HCT116 (cell line): ENCODE data around the gene IL1RAP. TPM values are rescaled to one million over a fixed set of nuclear protein-coding genes. Genes with fewer than 3 reads are reported as not detected.

ENCODE experiments used
- ATAC-seq: fragments of 200-7000 bp; cut with Tn5 transposase; 2 replicates; pipeline ENCODE4 v1.9.1; 2020; ENCODE audit warnings: mild to moderate bottlenecking, moderate library complexity
- BruUV-seq: library from RNA; stranded (reverse); fragments of 400-500 nt; replicated peaks from 2 replicates; lab custom pipeline; 2021; lab: Mats Ljungman, UMichigan
- CTCF ChIA-PET: fragments of 300-600 bp; sonication (Branson Sonifier 250); formaldehyde crosslinking; loops from one replicate; lab custom pipeline; 2021; ENCODE audit warnings: antibody characterized with exemption; lab: Charles Lee
- POLR2A ChIA-PET: fragments of 300-600, 350-600 bp; sonication (Branson Sonifier 250); formaldehyde crosslinking; loops from one replicate; lab custom pipeline; 2021; ENCODE audit warnings: antibody characterized with exemption; lab: Charles Lee
- RAD21 ChIA-PET, 2 experiments: fragments of 300-600 bp; sonication (Branson Sonifier 250); formaldehyde crosslinking; loops; one replicate each; lab custom pipeline; 2023; ENCODE audit warnings: low total read pairs in 2 of 2; ENCODE audit not compliant: uncharacterized antibody in 2 of 2, unreplicated experiment in 2 of 2, low non-redundant PET in 1 of 2; lab: Charles Lee
- DNase-seq: peaks from one replicate; pipeline ENCODE4 v3.0.0-alpha.2; 2010; ENCODE audit warnings: low read depth, low spot score
- H2AFZ ChIP-seq: fragments of 200-600 bp; shearing (Covaris generic), sonication (generic); 2 replicates; pipeline ENCODE4 v1.6.1; 2017; ENCODE audit warnings: low read depth, mixed run types, mixed read lengths, antibody characterized with exemption, low read length; ENCODE audit not compliant: poor library complexity, severe bottlenecking
- H3K27ac ChIP-seq: 2 replicates; pipeline ENCODE4 v1.5.1; 2012; ENCODE audit warnings: low read depth, low read length
- H3K27me3 ChIP-seq: fragments of 200-600 bp; sonication (generic); 2 replicates; pipeline ENCODE4 v1.6.1; 2016; ENCODE audit warnings: mixed run types, low read length, mixed read lengths; ENCODE audit not compliant: insufficient read depth
- H3K36me3 ChIP-seq, 2 experiments: fragments of 200-500 bp in 1 of 2; fragments of 200-600 bp in 1 of 2; sonication (Bioruptor generic) in 1 of 2; sonication (generic) in 1 of 2; 2 replicates each; pipeline versions ENCODE4 v1.5.1 to v1.6.1; 2014 to 2016; ENCODE audit warnings: low read length in 2 of 2, inconsistent platforms in 1 of 2, mixed read lengths in 1 of 2, mixed run types in 1 of 2; ENCODE audit not compliant: insufficient read depth in 2 of 2, control insufficient read depth in 1 of 2
- H3K4me1 ChIP-seq, 2 experiments: fragments of 200-600 bp in 1 of 2; sonication (generic) in 1 of 2; 2 replicates each; pipeline versions ENCODE4 v1.5.1 to v1.6.1; 2012 to 2017; ENCODE audit warnings: low read length in 2 of 2, inconsistent platforms in 1 of 2, mild to moderate bottlenecking in 1 of 2, mixed read lengths in 1 of 2, mixed run types in 1 of 2, moderate library complexity in 1 of 2; ENCODE audit not compliant: insufficient read depth in 2 of 2, control insufficient read depth in 1 of 2
- H3K4me2 ChIP-seq: fragments of 200-600 bp; sonication (generic); 2 replicates; pipeline ENCODE4 v1.6.1; 2017; ENCODE audit warnings: mixed run types, low read length, mixed read lengths
- H3K4me3 ChIP-seq, 2 experiments: fragments of 200-600 bp in 1 of 2; sonication (generic) in 1 of 2; replicated peaks in 1 of 2; 2 replicates each; pipeline ENCODE4 v1.5.1; 2011 to 2016; ENCODE audit warnings: low read length in 2 of 2, control low read depth in 1 of 2, low read depth in 1 of 2, mild to moderate bottlenecking in 1 of 2, mixed read lengths in 1 of 2, mixed run types in 1 of 2
- H3K79me2 ChIP-seq: fragments of 200-600 bp; sonication (generic); 2 replicates; pipeline ENCODE4 v1.6.1; 2017; ENCODE audit warnings: mild to moderate bottlenecking, mixed run types, low read length, moderate library complexity, mixed read lengths; ENCODE audit not compliant: insufficient read depth
- H3K9ac ChIP-seq: fragments of 200-600 bp; sonication (generic); 2 replicates; pipeline ENCODE4 v1.6.1; 2016; ENCODE audit warnings: low read length, mixed read lengths
- H3K9me2 ChIP-seq: fragments of 200-600 bp; sonication (generic), shearing (Covaris generic); 2 replicates; pipeline ENCODE4 v1.6.1; 2017; ENCODE audit warnings: mixed run types, mild to moderate bottlenecking, moderate library complexity; ENCODE audit not compliant: insufficient read depth
- H3K9me3 ChIP-seq, 2 experiments: fragments of 200-500 bp in 1 of 2; fragments of 200-600 bp in 1 of 2; sonication (Bioruptor generic) in 1 of 2; sonication (generic) in 1 of 2; 2 replicates each; pipeline ENCODE4 v1.6.1; 2014 to 2017; ENCODE audit warnings: low read length in 2 of 2, mixed read lengths in 2 of 2, inconsistent platforms in 1 of 2, low read depth in 1 of 2, mild to moderate bottlenecking in 1 of 2, mixed run types in 1 of 2, moderate library complexity in 1 of 2; ENCODE audit not compliant: control insufficient read depth in 1 of 2, insufficient read depth in 1 of 2
- H4K20me1 ChIP-seq: fragments of 200-600 bp; sonication (generic), shearing (Covaris generic); 2 replicates; pipeline ENCODE4 v1.6.1; 2017; ENCODE audit warnings: mixed run types, mild to moderate bottlenecking, moderate library complexity; ENCODE audit not compliant: insufficient read depth
- ATF3 ChIP-seq: IDR thresholded peaks from 2 replicates; pipeline ENCODE4 v1.6.1; 2012
- CBX3 ChIP-seq: IDR thresholded peaks from 2 replicates; pipeline ENCODE4 v1.6.1; 2012; ENCODE audit warnings: low read depth
- CEBPB ChIP-seq: IDR thresholded peaks from 2 replicates; pipeline ENCODE4 v1.6.1; 2012; ENCODE audit warnings: low read depth
- CTCF ChIP-seq, 3 experiments: fragments of 200-600 bp in 1 of 3; sonication (generic) in 1 of 3; IDR thresholded peaks in 2 of 3; conservative IDR thresholded peaks in 1 of 3; 2 replicates each; pipeline ENCODE4 v1.5.1; 2012 to 2017; ENCODE audit warnings: low read depth in 2 of 3, low read length in 2 of 3, antibody characterized with exemption in 1 of 3, borderline replicate concordance in 1 of 3, control low read depth in 1 of 3, mild to moderate bottlenecking in 1 of 3, mixed read lengths in 1 of 3, mixed run types in 1 of 3, moderate library complexity in 1 of 3; ENCODE audit not compliant: insufficient read depth in 1 of 3
- EGR1 ChIP-seq: IDR thresholded peaks from 2 replicates; pipeline ENCODE4 v1.6.1; 2012; ENCODE audit warnings: low read depth
- EZH2 ChIP-seq: fragments of 200-600 bp; sonication (generic); IDR thresholded peaks from 2 replicates; pipeline ENCODE4 v1.6.1; 2017; ENCODE audit warnings: antibody characterized with exemption, mixed run types
- EZH2phosphoT487 ChIP-seq: fragments of 200-600 bp; IDR thresholded peaks from 2 replicates; pipeline ENCODE4 v1.6.1; 2018; ENCODE audit warnings: antibody characterized with exemption, borderline replicate concordance
- FOSL1 ChIP-seq: IDR thresholded peaks from 2 replicates; pipeline ENCODE4 v1.6.1; 2012; ENCODE audit warnings: low read depth
- JUND ChIP-seq: IDR thresholded peaks from 2 replicates; pipeline ENCODE4 v1.6.1; 2012
- MAX ChIP-seq: IDR thresholded peaks from 2 replicates; pipeline ENCODE4 v1.6.1; 2012
- POLR2A ChIP-seq: IDR thresholded peaks from 2 replicates; pipeline ENCODE4 v1.7.0; 2011; ENCODE audit warnings: borderline replicate concordance; ENCODE audit not compliant: insufficient read depth, insufficient read length; ENCODE audit errors: extremely low read depth
- POLR2AphosphoS5 ChIP-seq: IDR thresholded peaks from 2 replicates; pipeline ENCODE4 v1.6.1; 2011; ENCODE audit warnings: mild to moderate bottlenecking, low read depth, low read length, moderate library complexity
- RAD21 ChIP-seq: IDR thresholded peaks from 2 replicates; pipeline ENCODE4 v1.6.1; 2012; ENCODE audit warnings: low read depth, mild to moderate bottlenecking
- SRF ChIP-seq: IDR thresholded peaks from 2 replicates; pipeline ENCODE4 v1.6.1; 2012; ENCODE audit warnings: low read depth
- YY1 ChIP-seq: IDR thresholded peaks from 2 replicates; pipeline ENCODE4 v1.6.1; 2011; ENCODE audit warnings: low read length, low read depth, moderate library complexity, mild to moderate bottlenecking; ENCODE audit not compliant: insufficient replicate concordance; ENCODE audit errors: extremely low read depth
- ZFX ChIP-seq: fragments of 450-650 bp; IDR thresholded peaks from 2 replicates; pipeline ENCODE4 v1.6.1; 2017
- intact Hi-C: fragments of 100-400 bp; cut with micrococcal nuclease; formaldehyde crosslinking; loops from 2 replicates; pipeline ENCODE4 v1.10.0; 2022
- total RNA-seq: library from RNA; stranded (reverse); gene quantifications from one replicate; pipeline ENCODE4 v1.2.1, GENCODE V29; 2021; ENCODE audit not compliant: unreplicated experiment

Gene IL1RAP
- total RNA-seq, 1 experiment from 2014 or later, result 5.8 TPM

- no peak for ATAC-seq
- BruUV-seq, result no TSS peak
- CTCF ChIA-PET, result no interaction called here
- H4K20me1 ChIP-seq, result no peaks in the 10 kb centered on the region
- TF ChIP-seq RAD21 (no peak), JUND (no peak), EZH2phosphoT487 (no peak), CBX3 (no peak), POLR2AphosphoS5 (no peak), ATF3 (no peak), MAX (no peak), POLR2A (no peak), EGR1 (no peak), ZFX (no peak), YY1 (no peak)
- H3K4me2 ChIP-seq, result no peak overlapping the region
- H3K27me3 ChIP-seq, result no peaks in the 10 kb centered on the region
- no peaks in the 10 kb centered on the region for H3K36me3 ChIP-seq
- no peak overlapping the region for H2AFZ ChIP-seq
- no peaks in the 10 kb centered on the region for H3K9me2 ChIP-seq
- no peaks in the 10 kb centered on the region for H3K4me1 ChIP-seq
- H3K9me3 ChIP-seq, result no peaks in the 10 kb centered on the region
- intact Hi-C loops, result no loop called here
- H3K4me3 ChIP-seq, result no peak overlapping the region
- H3K79me2 ChIP-seq, result no peaks in the 10 kb centered on the region
- POLR2A ChIA-PET, result no interaction called here
- no peak overlapping the region for H3K27ac ChIP-seq
- H3K9ac ChIP-seq, result no peak overlapping the region
- DNase-seq, result no peak
- RAD21 ChIA-PET, result no interaction called here
Measured at GRCh38 chr3:190557296-190557695, 43.4 kb downstream of the IL1RAP start.

- ChIA-PET CTCF (no interaction called here), RAD21 (no interaction called here), POLR2A (no interaction called here)
- Histone ChIP-seq H3K4me3 (no peak overlapping the region), H3K79me2 (no peaks in the 10 kb centered on the region), H3K9me2 (no peaks in the 10 kb centered on the region), H3K9ac (no peak overlapping the region), H4K20me1 (no peaks in the 10 kb centered on the region), H3K36me3 (no peaks in the 10 kb centered on the region), H2AFZ (no peak overlapping the region), H3K27ac (no peak overlapping the region), H3K4me2 (no peak overlapping the region), H3K9me3 (no peaks in the 10 kb centered on the region), H3K27me3 (no peaks in the 10 kb centered on the region), H3K4me1 (peaks cover 5 to 7% of the 10 kb centered on the region in 2 experiments)
- intact Hi-C loops, result no loop called here
- ATAC-seq (no peak), DNase-seq (no peak)
- TF ChIP-seq EZH2 (no peak), POLR2AphosphoS5 (no peak), CTCF (IDR thresholded peaks at IDR 0.05 in 2 of 3, conservative IDR thresholded peaks at IDR 0.05 in 1 of 3; ENCODE audit: borderline replicate concordance in 1 of 3, insufficient read depth in 1 of 3, low read depth in 2 of 3, low read length in 2 of 3) (no peak), CEBPB (no peak), POLR2A (no peak), MAX (no peak), YY1 (no peak), SRF (no peak), FOSL1 (no peak), ZFX (no peak)
- no TSS peak for BruUV-seq
Measured at GRCh38 chr3:190558316-190558715, 44.4 kb downstream of the IL1RAP start.
